ENCODE measurements around the gene ADGRA1.
"Not testable (repeated sequence)": the region's sequence is repeated elsewhere in the genome, so short reads cannot be mapped to it uniquely, and the experiment has no call there.

Gene ADGRA1

DNA sequence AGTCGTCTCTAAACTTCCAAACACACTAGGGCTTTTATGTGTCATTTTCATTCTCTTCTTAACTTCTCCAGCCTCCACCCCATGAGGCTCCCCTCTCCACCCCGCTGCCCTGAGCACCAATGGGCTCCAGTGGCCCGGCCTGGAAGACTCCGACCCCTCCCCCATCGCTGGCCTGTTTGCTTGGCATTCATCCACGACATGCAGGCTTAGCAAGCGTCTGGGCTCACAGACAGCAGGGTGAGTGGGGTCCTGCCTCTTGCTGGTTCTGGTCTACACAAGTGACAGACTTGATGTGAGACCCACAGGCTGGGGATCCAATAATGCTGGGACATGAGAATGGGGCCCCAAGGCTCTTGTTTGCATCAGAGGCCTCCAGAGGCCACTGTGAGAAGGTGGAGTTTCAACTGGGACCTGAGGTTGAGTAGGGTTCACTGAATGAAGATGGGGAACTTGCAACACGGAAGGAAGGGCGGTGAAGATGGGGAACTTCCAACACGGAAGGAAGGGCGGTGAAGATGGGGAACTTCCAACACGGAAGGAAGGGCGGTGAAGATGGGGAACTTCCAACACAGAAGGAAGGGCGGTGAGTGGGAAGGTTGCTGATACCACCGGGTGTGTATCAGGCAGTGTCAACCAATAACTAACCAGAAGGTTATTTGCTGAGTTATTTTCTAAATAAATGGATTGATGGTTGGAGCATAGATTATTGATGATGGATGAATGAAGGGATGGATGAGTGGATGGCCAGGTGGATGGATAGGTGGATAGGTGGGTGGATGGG is 86.3 kb downstream of the ADGRA1 start:
- Histone ChIP-seq H4K20me1 (ENCODE audit: insufficient read depth, low read length) (no peaks in the 10 kb centered on the region), H3K9me3 (ENCODE audit: insufficient read depth, low read length) (no peaks in the 10 kb centered on the region), H3K27me3 (ENCODE audit: low read depth, low read length) (no peaks in the 10 kb centered on the region), H3K36me3 (replicated peaks; ENCODE audit: low read depth, low read length) (no peaks in the 10 kb centered on the region), H3K79me2 (ENCODE audit: low read length) (no peaks in the 10 kb centered on the region), H3K27ac (ENCODE audit: low read length) (no peak overlapping the region), H3K4me1 (ENCODE audit: low read length) (no peaks in the 10 kb centered on the region), H3K4me2 (ENCODE audit: low read length) (no peak overlapping the region), H3K4me3 (ENCODE audit: low read length) (no peak overlapping the region), H2AFZ (ENCODE audit: low read depth, low read length) (no peak overlapping the region), H3K9ac (ENCODE audit: low read length) (no peak overlapping the region)
- no peak for TF ChIP-seq EZH2phosphoT487 (IDR thresholded peaks at IDR 0.05; ENCODE audit: low read depth)
- TF ChIP-seq, protein P1, sequence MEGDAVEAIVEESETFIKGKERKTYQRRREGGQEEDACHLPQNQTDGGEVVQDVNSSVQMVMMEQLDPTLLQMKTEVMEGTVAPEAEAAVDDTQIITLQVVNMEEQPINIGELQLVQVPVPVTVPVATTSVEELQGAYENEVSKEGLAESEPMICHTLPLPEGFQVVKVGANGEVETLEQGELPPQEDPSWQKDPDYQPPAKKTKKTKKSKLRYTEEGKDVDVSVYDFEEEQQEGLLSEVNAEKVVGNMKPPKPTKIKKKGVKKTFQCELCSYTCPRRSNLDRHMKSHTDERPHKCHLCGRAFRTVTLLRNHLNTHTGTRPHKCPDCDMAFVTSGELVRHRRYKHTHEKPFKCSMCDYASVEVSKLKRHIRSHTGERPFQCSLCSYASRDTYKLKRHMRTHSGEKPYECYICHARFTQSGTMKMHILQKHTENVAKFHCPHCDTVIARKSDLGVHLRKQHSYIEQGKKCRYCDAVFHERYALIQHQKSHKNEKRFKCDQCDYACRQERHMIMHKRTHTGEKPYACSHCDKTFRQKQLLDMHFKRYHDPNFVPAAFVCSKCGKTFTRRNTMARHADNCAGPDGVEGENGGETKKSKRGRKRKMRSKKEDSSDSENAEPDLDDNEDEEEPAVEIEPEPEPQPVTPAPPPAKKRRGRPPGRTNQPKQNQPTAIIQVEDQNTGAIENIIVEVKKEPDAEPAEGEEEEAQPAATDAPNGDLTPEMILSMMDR (IDR thresholded peaks at IDR 0.05; ENCODE audit: low read depth, low read length) = no peak

DNA sequence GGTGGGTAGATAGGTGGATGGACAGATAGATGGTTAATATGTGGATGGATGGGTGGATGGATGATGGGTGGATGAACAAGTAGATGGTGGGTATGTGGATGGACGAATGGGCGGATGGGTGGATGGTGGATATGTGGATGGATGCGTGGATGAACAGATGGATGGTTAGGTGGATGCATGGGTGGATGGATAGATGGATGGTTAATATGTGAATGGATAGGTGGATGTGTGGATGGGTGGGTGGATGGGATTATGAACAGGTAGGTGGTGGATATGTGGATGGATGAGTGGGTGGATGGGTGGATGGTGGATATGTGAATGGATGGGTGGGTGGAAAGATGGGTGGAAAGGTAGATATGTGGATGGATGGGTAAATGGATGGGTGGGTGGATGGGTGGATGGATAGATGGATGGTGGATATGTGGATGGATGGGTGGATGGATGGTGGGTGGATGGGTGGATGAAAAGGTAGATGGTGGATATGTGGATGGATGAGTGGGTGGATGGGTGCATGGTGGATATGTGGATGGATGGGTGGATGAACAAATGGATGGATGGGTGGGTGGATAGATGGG is 87.1 kb downstream of the ADGRA1 start:
- no peak overlapping the region for H3K4me3 ChIP-seq (ENCODE audit: low read length)
- H3K36me3 ChIP-seq (replicated peaks; ENCODE audit: low read depth, low read length) = no peaks in the 10 kb centered on the region
- no peak for TF ChIP-seq EZH2phosphoT487 (IDR thresholded peaks at IDR 0.05; ENCODE audit: low read depth)
- TF ChIP-seq, protein P1 (IDR thresholded peaks at IDR 0.05; ENCODE audit: low read depth, low read length) = no peak
- no peaks in the 10 kb centered on the region for H3K27me3 ChIP-seq (ENCODE audit: low read depth, low read length)
- H3K79me2 ChIP-seq (ENCODE audit: low read length) = no peaks in the 10 kb centered on the region
- H2AFZ ChIP-seq (ENCODE audit: low read depth, low read length) = no peak overlapping the region
- no peak overlapping the region for H3K9ac ChIP-seq (ENCODE audit: low read length)
- no peak overlapping the region for H3K4me2 ChIP-seq (ENCODE audit: low read length)
- H3K27ac ChIP-seq (ENCODE audit: low read length) = no peak overlapping the region
- H3K9me3 ChIP-seq (ENCODE audit: insufficient read depth, low read length) = no peaks in the 10 kb centered on the region
- no peaks in the 10 kb centered on the region for H3K4me1 ChIP-seq (ENCODE audit: low read length)
- H4K20me1 ChIP-seq (ENCODE audit: insufficient read depth, low read length) = no peaks in the 10 kb centered on the region

DNA sequence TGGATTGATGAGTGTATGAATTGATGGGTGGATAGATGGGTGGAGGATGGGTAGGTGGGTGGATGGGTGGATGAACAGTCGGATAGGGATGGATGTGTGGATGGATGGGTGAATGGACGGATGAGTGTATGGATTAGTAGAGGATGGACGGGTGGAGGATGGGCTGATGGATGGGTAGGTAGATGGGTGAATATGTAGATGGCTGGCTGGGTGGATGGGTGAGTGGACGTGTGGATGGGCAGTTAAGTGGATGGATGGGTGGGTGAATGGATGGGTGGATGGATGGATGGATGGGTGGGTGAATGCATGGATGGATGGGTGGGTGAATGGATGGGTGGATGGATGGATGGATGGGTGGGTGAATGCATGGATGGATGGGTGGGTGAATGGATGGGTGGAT is 87.9 kb downstream of the ADGRA1 start:
- H3K9me3 ChIP-seq (ENCODE audit: insufficient read depth, low read length); H3K27ac ChIP-seq (ENCODE audit: low read length); H3K4me1 ChIP-seq (ENCODE audit: low read length); H3K9ac ChIP-seq (ENCODE audit: low read length); H2AFZ ChIP-seq (ENCODE audit: low read depth, low read length); H3K27me3 ChIP-seq (ENCODE audit: low read depth, low read length); H3K4me2 ChIP-seq (ENCODE audit: low read length); H3K4me3 ChIP-seq (ENCODE audit: low read length); H4K20me1 ChIP-seq (ENCODE audit: insufficient read depth, low read length); H3K79me2 ChIP-seq (ENCODE audit: low read length); H3K36me3 ChIP-seq (replicated peaks; ENCODE audit: low read depth, low read length): not testable (repeated sequence)

DNA sequence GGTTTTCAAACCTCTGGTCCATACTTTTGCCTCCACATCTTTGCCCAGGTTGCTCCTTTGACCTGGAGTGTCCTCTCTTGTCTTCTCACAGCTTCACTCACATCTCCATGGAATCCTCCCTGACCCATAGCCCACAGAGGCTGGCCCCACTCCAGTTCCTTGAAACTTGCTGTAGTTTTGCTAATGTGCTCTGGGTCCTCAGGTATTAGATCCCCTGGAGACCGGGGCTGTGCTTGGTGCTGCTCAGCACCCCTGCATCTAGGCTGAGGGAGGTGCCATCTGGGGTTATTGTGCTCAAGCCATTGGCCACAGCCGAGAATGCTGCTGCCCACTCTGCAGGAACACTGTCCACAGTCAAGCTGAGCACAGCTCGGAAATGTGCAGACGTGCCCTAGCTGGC is 88.8 kb downstream of the ADGRA1 start:
- no peak overlapping the region for H3K4me3 ChIP-seq (ENCODE audit: low read length)
- no peaks in the 10 kb centered on the region for H3K79me2 ChIP-seq (ENCODE audit: low read length)
- H3K27me3 ChIP-seq (ENCODE audit: low read depth, low read length) = no peaks in the 10 kb centered on the region
- no peaks in the 10 kb centered on the region for H3K36me3 ChIP-seq (replicated peaks; ENCODE audit: low read depth, low read length)
- H3K4me1 ChIP-seq (ENCODE audit: low read length) = no peaks in the 10 kb centered on the region
- no peak overlapping the region for H3K9ac ChIP-seq (ENCODE audit: low read length)
- H3K4me2 ChIP-seq (ENCODE audit: low read length) = no peak overlapping the region
- no peak overlapping the region for H3K27ac ChIP-seq (ENCODE audit: low read length)
- TF ChIP-seq, protein P1 (IDR thresholded peaks at IDR 0.05; ENCODE audit: low read depth, low read length) = no peak
- H2AFZ ChIP-seq (ENCODE audit: low read depth, low read length) = no peak overlapping the region
- H3K9me3 ChIP-seq (ENCODE audit: insufficient read depth, low read length) = no peaks in the 10 kb centered on the region
- H4K20me1 ChIP-seq (ENCODE audit: insufficient read depth, low read length) = no peaks in the 10 kb centered on the region
